ENCODE measurements around the gene RGS6. TPM values are rescaled to one million over a fixed set of nuclear protein-coding genes. Genes with fewer than 3 reads are reported as not detected.

RGS6 gene
- total RNA-seq, 1 experiment from 2014 or later, result 0.14 TPM

GRCh38 chr14:72578514-72578913 is 646.3 kb downstream of the RGS6 start:
- DNase-seq (ENCODE audit: low spot score), result no peak

- DNase-seq (ENCODE audit: low spot score), result no peak
Observed at GRCh38 chr14:72582582-72582981, 650.4 kb downstream of the RGS6 start.

GRCh38 chr14:72583316-72584272 is 651.4 kb downstream of the RGS6 start:
- no peak for DNase-seq (ENCODE audit: low spot score)

GRCh38 chr14:72588521-72588920 is 656.3 kb downstream of the RGS6 start:
- DNase-seq (ENCODE audit: low spot score), result no peak

GRCh38 chr14:72589652-72590051 is 657.4 kb downstream of the RGS6 start:
- DNase-seq (ENCODE audit: low spot score), result no peak

GRCh38 chr14:72590577-72590976 is 658.3 kb downstream of the RGS6 start:
- DNase-seq (ENCODE audit: low spot score), result no peak

GRCh38 chr14:72591391-72591790 is 659.2 kb downstream of the RGS6 start:
- no peak for DNase-seq (ENCODE audit: low spot score)

GRCh38 chr14:72594099-72594901 is 662.1 kb downstream of the RGS6 start:
- DNase-seq (ENCODE audit: low spot score), result no peak

GRCh38 chr14:72595152-72595862 is 663.1 kb downstream of the RGS6 start:
- DNase-seq (ENCODE audit: low spot score), result no peak

GRCh38 chr14:72597252-72598233 is 665.3 kb downstream of the RGS6 start:
- DNase-seq (ENCODE audit: low spot score), result no peak

- no peak for DNase-seq (ENCODE audit: low spot score)
Observed at GRCh38 chr14:72598306-72598705, 666.1 kb downstream of the RGS6 start.

GRCh38 chr14:72599579-72600470 is 667.6 kb downstream of the RGS6 start:
- DNase-seq (ENCODE audit: low spot score), result no peak

- DNase-seq (ENCODE audit: low spot score), result no peak
Observed at GRCh38 chr14:72600551-72601330, 668.5 kb downstream of the RGS6 start.

GRCh38 chr14:72603639-72604038 is 671.4 kb downstream of the RGS6 start:
- no peak for DNase-seq (ENCODE audit: low spot score)

GRCh38 chr14:72604133-72604532 is 671.9 kb downstream of the RGS6 start:
- no peak for DNase-seq (ENCODE audit: low spot score)

GRCh38 chr14:72605096-72605920 is 673.1 kb downstream of the RGS6 start:
- no peak for DNase-seq (ENCODE audit: low spot score)

GRCh38 chr14:72605921-72606220 is 673.6 kb downstream of the RGS6 start:
- no peak for DNase-seq (ENCODE audit: low spot score)

- DNase-seq (ENCODE audit: low spot score), result no peak
Observed at GRCh38 chr14:72606879-72607278, 674.6 kb downstream of the RGS6 start.
